NCI-H1930 (cell line): ENCODE results near the gene PFKFB2.
"Not testable (repeated sequence)": the region's sequence is repeated elsewhere in the genome, so short reads cannot be mapped to it uniquely, and the experiment has no call there.

ENCODE experiments used
- DNase-seq, 2 experiments: peaks; one replicate each; lab custom pipeline; 2025; lab: John Stamatoyannopoulos, UW

Gene PFKFB2

GRCh38 chr1:207039380-207040180 lies 13.5 kb upstream of the PFKFB2 start:
- DNase-seq: no peak

- no peak for DNase-seq
Observed at GRCh38 chr1:207040181-207040533, 12.9 kb upstream of the PFKFB2 start.

DNA sequence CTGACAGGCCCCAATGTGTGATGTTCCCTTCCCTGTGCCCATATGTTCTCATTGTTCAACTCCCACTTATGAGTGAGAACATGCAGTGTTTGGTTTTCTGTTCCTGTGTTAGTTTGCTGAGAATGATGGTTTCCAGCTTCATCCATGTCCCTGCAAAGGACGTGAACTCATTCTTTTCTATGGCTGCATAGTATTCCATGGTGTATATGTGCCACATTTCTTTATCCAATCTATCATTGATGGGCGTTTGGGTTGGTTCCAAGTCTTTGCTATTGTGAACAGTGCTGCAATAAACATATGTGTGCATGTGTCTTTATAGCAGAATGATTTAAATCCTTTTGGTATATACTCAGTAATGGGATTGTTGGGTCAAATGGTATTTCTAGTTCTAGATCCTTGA lies 11.7 kb upstream of the PFKFB2 start:
- DNase-seq: not testable (repeated sequence)

DNA sequence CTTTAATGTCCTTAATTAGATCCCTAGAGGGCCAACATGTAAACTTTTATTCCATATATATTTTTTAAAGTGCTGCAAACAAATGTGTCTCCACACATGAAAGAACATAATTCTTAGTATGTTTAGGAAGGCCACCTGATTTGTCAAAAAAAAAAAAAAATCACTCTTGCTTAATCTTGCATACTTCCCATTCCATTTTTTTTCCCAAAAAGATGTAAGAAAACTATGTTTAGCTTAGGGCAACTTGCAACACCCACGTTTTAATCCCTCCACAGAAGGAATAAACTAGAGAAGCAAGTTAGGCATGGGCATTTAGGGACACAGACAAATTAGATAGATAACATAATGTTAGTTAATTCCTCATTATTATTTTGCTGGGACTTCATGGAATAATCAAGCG lies 7.6 kb upstream of the PFKFB2 start:
- DNase-seq: no peak

- DNase-seq: no peak
Observed at GRCh38 chr1:207047505-207047904, 5.6 kb upstream of the PFKFB2 start.

DNA sequence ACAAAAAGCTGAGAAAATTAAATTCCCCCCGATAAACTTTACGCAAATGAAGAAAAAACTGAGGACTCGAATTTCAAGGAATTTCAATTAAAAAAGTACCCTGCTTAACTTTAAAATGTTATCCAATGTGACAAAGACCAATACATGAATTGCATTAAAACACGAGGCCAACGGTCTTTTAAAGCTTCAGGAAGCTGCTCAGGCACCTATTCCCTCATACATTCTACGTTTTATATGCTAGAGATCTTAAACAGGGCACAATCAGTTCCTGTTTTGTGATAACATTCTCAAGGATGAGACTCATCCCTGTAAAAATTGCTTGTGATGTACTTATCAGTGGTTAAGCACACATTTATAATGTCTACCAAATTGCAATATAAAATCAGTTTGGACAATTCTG lies 5.0 kb upstream of the PFKFB2 start:
- no peak for DNase-seq

DNA sequence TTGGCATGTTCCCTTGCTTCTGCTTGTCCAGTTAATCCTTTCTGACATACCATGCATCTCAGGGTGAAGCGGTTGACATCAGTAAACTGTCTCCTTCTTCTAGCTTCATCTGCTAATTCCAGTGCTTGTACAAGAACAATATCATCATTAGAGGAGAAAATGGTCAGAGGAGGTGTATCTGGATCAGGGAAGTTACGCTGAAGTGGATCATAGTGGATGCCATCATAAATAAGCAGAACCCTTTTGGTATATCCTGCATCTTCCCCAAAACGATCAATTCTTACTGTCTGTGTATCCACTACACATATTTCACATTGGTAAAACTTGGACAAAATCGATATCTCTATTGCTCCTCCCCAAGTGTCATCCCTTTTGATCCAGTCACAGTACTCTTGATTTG lies 4.0 kb upstream of the PFKFB2 start:
- DNase-seq: no peak

GRCh38 chr1:207049514-207049913 lies 3.6 kb upstream of the PFKFB2 start:
- DNase-seq: no peak

DNA sequence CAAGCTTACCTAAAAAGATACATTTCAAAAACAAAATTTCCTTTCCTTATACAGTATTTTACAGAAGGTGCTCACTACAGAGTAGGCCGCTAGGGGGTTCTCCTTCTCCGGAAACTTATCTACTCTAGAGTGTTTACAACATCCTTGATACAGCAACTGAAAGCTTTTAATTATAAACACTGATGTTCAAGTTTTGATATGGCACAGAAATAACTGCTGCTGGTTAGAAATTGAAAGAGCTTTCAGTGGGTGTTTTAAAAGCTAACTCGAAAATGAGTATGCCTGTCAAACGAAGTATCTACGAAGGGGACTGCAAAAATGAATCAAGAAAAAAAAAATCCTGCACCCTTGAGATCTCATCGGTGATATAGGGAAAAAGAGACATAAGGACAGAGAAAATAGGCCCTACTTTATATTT lies 3.1 kb upstream of the PFKFB2 start:
- peak in 1 of 2 experiments; percentile 43 for DNase-seq

DNA sequence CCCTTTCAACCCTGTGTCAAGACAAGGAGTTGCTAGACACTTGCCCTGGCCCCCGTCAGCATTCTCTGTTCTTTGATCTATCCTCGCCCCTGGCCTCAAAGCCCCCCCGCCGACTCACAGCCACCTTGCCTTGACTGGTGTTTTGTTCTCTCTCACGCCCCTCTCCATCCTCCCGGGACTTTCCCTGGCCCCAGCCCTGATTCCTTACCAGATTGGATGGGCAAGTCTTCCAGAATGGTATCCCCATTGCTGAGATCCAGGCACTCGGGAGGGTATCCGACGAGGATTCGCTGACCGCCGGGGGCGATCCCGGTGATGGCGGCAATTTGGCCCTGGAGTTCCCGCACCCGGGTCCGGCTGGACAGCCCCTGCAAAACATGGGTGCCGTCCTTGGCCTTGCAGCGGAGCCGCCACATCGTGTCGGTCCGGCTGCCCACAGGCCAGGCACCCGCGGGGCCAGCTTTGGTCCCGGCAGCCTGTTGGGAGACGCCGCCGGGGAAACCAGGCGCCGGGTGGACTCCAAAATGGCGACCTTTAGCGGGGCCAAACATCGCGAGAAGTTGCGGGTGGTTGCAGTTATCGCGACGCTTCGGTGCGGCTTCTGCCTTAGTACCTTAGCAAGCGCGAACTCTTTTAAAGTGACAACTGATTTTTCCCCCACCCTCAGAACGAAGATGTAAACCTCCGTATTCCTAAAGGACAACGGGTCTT lies 2.4 kb upstream of the PFKFB2 start:
- DNase-seq: peak; percentile 73 to 88

DNA sequence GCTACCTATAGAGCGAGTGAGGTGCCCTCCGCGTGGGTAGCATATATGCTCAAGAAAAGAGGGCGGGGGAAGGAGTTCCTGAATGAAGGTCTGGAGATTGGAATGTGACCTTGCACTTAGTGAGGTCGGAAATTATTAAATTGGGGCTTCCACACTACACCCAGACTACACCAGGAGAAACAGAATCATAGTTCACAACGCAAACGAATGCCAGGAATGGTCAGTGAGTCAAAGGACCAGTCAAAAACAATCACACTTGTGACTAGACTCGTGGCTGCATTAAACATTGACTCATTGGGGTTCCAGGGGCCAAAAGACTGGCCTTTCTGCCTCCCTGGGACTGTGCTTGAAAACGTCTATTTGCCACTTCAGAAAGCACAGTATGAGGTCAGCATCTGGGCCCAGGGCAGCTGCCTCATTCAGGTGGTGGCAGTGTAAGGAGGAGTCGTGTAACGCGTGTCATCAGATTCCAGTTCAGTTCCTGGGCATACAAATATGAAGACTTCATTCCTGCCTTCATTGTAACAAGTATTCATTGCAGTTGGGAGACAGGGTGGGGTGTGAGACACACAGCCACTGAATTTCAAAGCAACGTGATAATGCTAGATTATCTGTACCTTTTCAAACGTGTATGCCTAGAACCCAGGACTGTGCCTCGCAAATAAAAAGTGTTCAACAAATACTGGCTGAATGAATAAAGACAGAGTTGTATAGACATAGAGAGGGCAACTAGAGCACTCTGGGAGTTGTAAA lies 1.7 kb upstream of the PFKFB2 start, which contains the start of gene YOD1:
TSS of gene YOD1 (minus strand) at position 18 of the 753 bp plus-strand sequence. CDS start 178 bp downstream, outside the sequence.
- DNase-seq: no peak

- DNase-seq: no peak
Observed at GRCh38 chr1:207054491-207054890, 1.4 kb downstream of the PFKFB2 start.

GRCh38 chr1:207055386-207056001 lies 2.4 kb downstream of the PFKFB2 start:
- no peak for DNase-seq

GRCh38 chr1:207056673-207057072 lies 3.6 kb downstream of the PFKFB2 start:
- no peak for DNase-seq

- DNase-seq: no peak
Observed at GRCh38 chr1:207058252-207058651, 5.2 kb downstream of the PFKFB2 start.

- no peak for DNase-seq
Observed at GRCh38 chr1:207058878-207059867, 6.1 kb downstream of the PFKFB2 start.

DNA sequence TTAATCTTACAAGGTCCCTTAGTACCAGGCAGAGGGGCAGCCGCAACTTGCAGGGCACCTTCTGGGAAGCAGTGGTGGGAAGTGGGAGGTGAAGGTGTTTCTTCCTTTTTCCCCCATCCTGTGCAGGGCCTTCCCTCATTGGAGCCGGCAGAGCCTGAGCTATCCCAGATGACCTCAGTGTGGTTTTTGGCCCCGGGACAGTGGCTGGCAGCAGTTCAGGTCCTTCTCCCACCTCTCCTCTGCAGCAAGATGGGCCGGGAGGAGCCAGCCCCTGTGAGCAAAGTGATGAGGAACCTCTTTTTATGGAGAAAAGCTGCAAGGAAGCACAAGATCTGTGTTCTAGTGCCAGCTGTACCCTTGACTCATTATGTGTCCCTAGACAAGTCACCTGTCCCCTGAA lies 6.8 kb downstream of the PFKFB2 start:
- DNase-seq: no peak

DNA sequence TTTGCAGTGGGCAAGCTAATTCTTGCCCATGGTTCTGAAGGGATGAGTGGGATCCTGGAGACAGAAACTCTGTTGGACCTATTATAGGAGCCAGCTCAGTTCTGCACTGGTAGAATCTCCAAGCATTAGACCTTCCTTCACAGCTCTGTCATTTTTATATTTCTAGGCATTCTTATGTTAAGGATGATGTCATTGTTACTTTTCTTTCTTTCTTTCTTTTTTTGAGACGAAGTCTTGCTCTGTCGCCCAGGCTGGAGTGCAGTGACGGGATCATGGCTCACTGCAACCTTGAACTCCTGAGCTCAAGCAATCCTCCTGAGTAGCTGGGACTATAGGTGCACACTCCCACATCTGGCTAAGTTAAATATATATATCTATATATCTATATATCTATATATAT lies 7.5 kb downstream of the PFKFB2 start:
- no peak for DNase-seq

DNA sequence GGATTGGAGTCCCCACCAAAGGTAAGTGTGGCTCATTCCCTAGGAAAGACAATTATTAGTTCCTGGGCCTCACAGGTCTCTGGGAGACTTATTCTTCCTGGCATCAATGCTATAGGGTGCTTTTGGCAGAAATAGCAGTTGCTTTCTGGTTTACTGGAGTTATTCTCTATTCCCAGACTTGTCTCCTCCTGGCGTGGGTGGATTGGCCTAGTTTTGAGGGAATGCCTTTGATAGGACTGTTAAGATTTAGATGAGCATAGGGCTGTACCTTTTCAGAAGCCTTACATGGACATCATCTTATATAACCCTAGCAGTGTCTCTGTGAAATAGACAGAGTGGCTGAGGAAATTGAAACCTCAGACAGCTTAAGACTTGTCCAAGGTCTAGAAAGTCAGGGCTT lies 9.0 kb downstream of the PFKFB2 start:
- DNase-seq: no peak

DNA sequence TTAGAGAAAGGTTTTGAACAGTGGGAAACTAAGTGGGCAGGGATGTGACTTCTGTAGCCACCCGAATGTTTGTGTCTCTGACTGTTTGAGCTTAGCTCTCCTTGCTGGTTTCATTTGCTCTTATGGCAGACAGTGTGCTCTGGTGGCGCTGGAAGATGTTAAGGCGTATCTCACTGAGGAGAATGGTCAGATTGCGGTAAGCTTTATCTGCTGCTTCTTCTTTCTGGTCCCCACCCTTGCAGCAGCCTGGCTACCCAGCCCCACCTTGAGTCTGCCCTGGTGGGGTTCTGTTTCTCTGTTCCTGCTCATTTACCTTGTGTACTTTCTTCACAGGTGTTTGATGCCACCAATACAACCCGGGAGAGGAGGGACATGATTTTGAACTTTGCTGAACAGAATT lies 9.9 kb downstream of the PFKFB2 start:
- no peak for DNase-seq

GRCh38 chr1:207064561-207064960 lies 11.5 kb downstream of the PFKFB2 start:
- DNase-seq: no peak
